Endothelial cell of umbilical vein (primary cell): Measurements from ENCODE around the gene LAMB3. TPM values are rescaled to one million over a fixed set of nuclear protein-coding genes. Genes with fewer than 3 reads are reported as not detected.

Experiments
- BruUV-seq: library from RNA; stranded (reverse); fragments of 400-500 nt; replicated peaks from 2 replicates; lab custom pipeline; 2021; lab: Mats Ljungman, UMichigan
- CTCF ChIA-PET: fragments of 300-600, 350-600 bp; sonication (Branson Sonifier 250); formaldehyde crosslinking; loops from one replicate; lab custom pipeline; 2021; ENCODE audit warnings: antibody characterized with exemption, inconsistent platforms; lab: Charles Lee
- POLR2A ChIA-PET: fragments of 300-600, 350-600 bp; sonication (Branson Sonifier 250); formaldehyde crosslinking; loops from one replicate; lab custom pipeline; 2021; ENCODE audit warnings: antibody characterized with exemption, inconsistent platforms; lab: Charles Lee
- DNase-seq: peaks from one replicate; pipeline ENCODE4 v3.0.0-alpha.2; 2011; ENCODE audit warnings: low read depth, low spot score
- FAIRE-seq: peaks from 2 replicates; lab custom pipeline; 2011; peaks lifted over from hg19 to GRCh38; lab: Jason Lieb, UNC
- H2AFZ ChIP-seq: 2 replicates; pipeline ENCODE4 v1.6.0; 2012; ENCODE audit warnings: low read depth, low read length, control low read depth, inconsistent platforms
- H3K27ac ChIP-seq: 2 replicates; pipeline ENCODE4 v1.5.1; 2011; ENCODE audit warnings: low read depth, mild to moderate bottlenecking, control low read depth, low read length, moderate library complexity; ENCODE audit not compliant: insufficient read depth
- H3K27me3 ChIP-seq, 2 experiments: 2 replicates each; pipeline versions ENCODE4 v1.6.0 to v1.6.1; 2011; ENCODE audit warnings: low read length in 2 of 2, mixed read lengths in 1 of 2; ENCODE audit not compliant: control insufficient read depth in 2 of 2, insufficient read depth in 2 of 2
- H3K36me3 ChIP-seq, 2 experiments: 2 replicates in 1 of 2; 3 replicates in 1 of 2; pipeline ENCODE4 v1.5.1; 2011; ENCODE audit warnings: low read length in 2 of 2, mild to moderate bottlenecking in 1 of 2, moderate library complexity in 1 of 2; ENCODE audit not compliant: control insufficient read depth in 2 of 2, insufficient read depth in 2 of 2; ENCODE audit errors: extremely low read depth in 1 of 2
- H3K4me1 ChIP-seq: 3 replicates; pipeline ENCODE4 v1.5.1; 2011; ENCODE audit warnings: mild to moderate bottlenecking, low read length; ENCODE audit not compliant: control insufficient read depth, insufficient read depth; ENCODE audit errors: extremely low read depth
- H3K4me2 ChIP-seq: 2 replicates; pipeline ENCODE4 v1.6.1; 2011; ENCODE audit warnings: low read length, control low read depth, mixed read lengths; ENCODE audit not compliant: insufficient read depth
- H3K4me3 ChIP-seq, 3 experiments: fragments of 200-600 bp in 1 of 3; sonication (generic), shearing (Covaris generic) in 1 of 3; replicated peaks in 1 of 3; 2 replicates each; pipeline ENCODE4 v1.5.1; 2011 to 2016; ENCODE audit warnings: control low read depth in 3 of 3, low read length in 3 of 3, mild to moderate bottlenecking in 2 of 3, inconsistent platforms in 1 of 3, low read depth in 1 of 3, moderate library complexity in 1 of 3; ENCODE audit not compliant: insufficient read depth in 1 of 3
- H3K79me2 ChIP-seq: 2 replicates; pipeline ENCODE4 v1.6.0; 2012; ENCODE audit warnings: low read length, inconsistent platforms; ENCODE audit not compliant: control insufficient read depth, insufficient read depth
- H3K9ac ChIP-seq: replicated peaks from 2 replicates; pipeline ENCODE3; 2011; ENCODE audit warnings: low read length, control low read depth; ENCODE audit not compliant: insufficient read depth; ENCODE audit errors: extremely low read depth
- H3K9me1 ChIP-seq: replicated peaks from 3 replicates; pipeline ENCODE4 v1.6.0; 2011; ENCODE audit warnings: mild to moderate bottlenecking, low read length; ENCODE audit not compliant: control insufficient read depth, insufficient read depth; ENCODE audit errors: extremely low read depth
- H3K9me3 ChIP-seq: replicated peaks from 2 replicates; pipeline ENCODE4 v1.5.1; 2012; ENCODE audit warnings: low read length, inconsistent platforms; ENCODE audit not compliant: control insufficient read depth, insufficient read depth
- H4K20me1 ChIP-seq: replicated peaks from 2 replicates; pipeline ENCODE3; 2011; ENCODE audit warnings: mild to moderate bottlenecking, low read length; ENCODE audit not compliant: control insufficient read depth, insufficient read depth; ENCODE audit errors: extremely low read depth
- CTCF ChIP-seq, 2 donors: IDR thresholded peaks; 1 replicate in 1 of 2; 2 replicates in 1 of 2; pipeline ENCODE4 v1.5.1; 2011; ENCODE audit warnings: low read length in 2 of 2, mild to moderate bottlenecking in 2 of 2, moderate library complexity in 2 of 2, control low read depth in 1 of 2, inconsistent platforms in 1 of 2, low read depth in 1 of 2; ENCODE audit not compliant: insufficient read depth in 1 of 2; ENCODE audit errors: extremely low read depth in 1 of 2
- EZH2 ChIP-seq: IDR thresholded peaks from 2 replicates; pipeline ENCODE4 v1.6.1; 2012; ENCODE audit warnings: borderline replicate concordance, low read depth, mild to moderate bottlenecking, moderate library complexity, low read length, inconsistent platforms; ENCODE audit not compliant: severe bottlenecking
- FOS ChIP-seq: IDR thresholded peaks from 2 replicates; pipeline ENCODE4 v1.6.1; 2011; ENCODE audit warnings: mild to moderate bottlenecking, low read length, moderate library complexity, borderline replicate concordance; ENCODE audit not compliant: insufficient read depth
- GATA2 ChIP-seq: IDR thresholded peaks from 2 replicates; pipeline ENCODE4 v1.7.0; 2011; ENCODE audit warnings: low read depth, mild to moderate bottlenecking, moderate library complexity, mixed read lengths, low read length; ENCODE audit not compliant: insufficient read length, insufficient read depth
- JUN ChIP-seq: IDR thresholded peaks from 2 replicates; pipeline ENCODE4 v1.6.1; 2011; ENCODE audit warnings: borderline replicate concordance, low read depth; ENCODE audit not compliant: insufficient read length, insufficient read depth
- MAX ChIP-seq: IDR thresholded peaks from 2 replicates; pipeline ENCODE4 v1.6.1; 2011; ENCODE audit not compliant: insufficient read depth, insufficient read length
- MYC ChIP-seq: IDR thresholded peaks from one replicate; pipeline ENCODE4 v1.6.1; 2011; ENCODE audit warnings: mild to moderate bottlenecking, low read depth, low read length
- POLR2A ChIP-seq: IDR thresholded peaks from 2 replicates; pipeline ENCODE4 v1.6.1; 2012; ENCODE audit warnings: low read depth, mild to moderate bottlenecking, control low read depth, low read length
- POLR2AphosphoS5 ChIP-seq: IDR thresholded peaks from 2 replicates; pipeline ENCODE4 v1.6.1; 2012; ENCODE audit warnings: low read depth, mild to moderate bottlenecking, control low read depth, low read length, moderate library complexity; ENCODE audit not compliant: insufficient read depth
- dilution Hi-C: fragments of 300-500 bp; cut with MboI; formaldehyde crosslinking; loops from one replicate; pipeline ENCODE4 v1.15.0; 2019; ENCODE audit warnings: low sequenced_read_pairs; ENCODE audit not compliant: extremely low pct_ligation_motif_present
- intact Hi-C: fragments of 100-400 bp; cut with micrococcal nuclease; formaldehyde crosslinking; loops from one replicate; pipeline ENCODE4 v1.10.0; 2022
- polyA plus RNA-seq, 4 experiments: library from polyadenylated mRNA; depleted of rRNA in 3 of 4; stranded (reverse) in 3 of 4; unstranded in 1 of 4; fragments of >200 nt; gene quantifications; 2 replicates each; pipeline versions ENCODE4 v1.2.1 to v1.2.3, GENCODE V29; 2011 to 2012; ENCODE audit warnings: missing spikeins in 1 of 4
- total RNA-seq: library from RNA; stranded (reverse); gene quantifications from 2 replicates; pipeline ENCODE4 v1.2.3, GENCODE V29; 2021

Gene LAMB3
- total and polyA plus RNA-seq, 2 donors (not counting 3 experiments of a cell fraction or from before 2014, with no cell fraction given) = 2.6 to 3.1 TPM

GRCh38 chr1:209614906-209615305, 37.3 kb downstream of the LAMB3 start:
- dilution Hi-C loops = no loop called here
- Histone ChIP-seq H2AFZ (no peak overlapping the region), H3K9me1 (no peaks in the 10 kb centered on the region), H4K20me1 (no peaks in the 10 kb centered on the region), H3K79me2 (no peaks in the 10 kb centered on the region), H3K27ac (no peak overlapping the region), H3K9ac (no peak overlapping the region), H3K4me1 (no peaks in the 10 kb centered on the region), H3K4me3 (no peak overlapping the region), H3K36me3 (no peaks in the 10 kb centered on the region), H3K4me2 (no peak overlapping the region), H3K9me3 (no peaks in the 10 kb centered on the region), H3K27me3 (no peaks in the 10 kb centered on the region)
- TF ChIP-seq POLR2A (no peak), MYC (no peak), JUN (no peak), GATA2 (no peak), POLR2AphosphoS5 (no peak), CTCF (IDR thresholded peaks at IDR 0.05; ENCODE audit: extremely low read depth in 1 of 2, insufficient read depth in 1 of 2, low read depth in 1 of 2, low read length in 2 of 2) (no peak), MAX (no peak), FOS (no peak), EZH2 (no peak)
- DNase-seq (no peak), FAIRE-seq (no peak)
- no TSS peak for BruUV-seq
- CTCF ChIA-PET = interaction anchor here (1.4 kb wide), 1 partner anchor 12 kb away, joined by 4 read pairs; no protein-coding TSS in a partner anchor
- POLR2A ChIA-PET = no interaction called here
- intact Hi-C loops = no loop called here
